Stimulated activated CD8-positive, alpha-beta memory T cell treated with anti-CD3 and anti-CD28 coated beads, Interleukin-15, amount 100 ng/mL, for 1 hour (primary cell): ENCODE results near the gene STEEP1.
"Not testable (repeated sequence)": the region's sequence is repeated elsewhere in the genome, so short reads cannot be mapped to it uniquely, and the experiment has no call there.

Source experiments
- DNase-seq: peaks from one replicate; pipeline ENCODE4 v3.0.0-alpha.2; 2020; ENCODE audit warnings: low read depth

STEEP1 gene

DNA sequence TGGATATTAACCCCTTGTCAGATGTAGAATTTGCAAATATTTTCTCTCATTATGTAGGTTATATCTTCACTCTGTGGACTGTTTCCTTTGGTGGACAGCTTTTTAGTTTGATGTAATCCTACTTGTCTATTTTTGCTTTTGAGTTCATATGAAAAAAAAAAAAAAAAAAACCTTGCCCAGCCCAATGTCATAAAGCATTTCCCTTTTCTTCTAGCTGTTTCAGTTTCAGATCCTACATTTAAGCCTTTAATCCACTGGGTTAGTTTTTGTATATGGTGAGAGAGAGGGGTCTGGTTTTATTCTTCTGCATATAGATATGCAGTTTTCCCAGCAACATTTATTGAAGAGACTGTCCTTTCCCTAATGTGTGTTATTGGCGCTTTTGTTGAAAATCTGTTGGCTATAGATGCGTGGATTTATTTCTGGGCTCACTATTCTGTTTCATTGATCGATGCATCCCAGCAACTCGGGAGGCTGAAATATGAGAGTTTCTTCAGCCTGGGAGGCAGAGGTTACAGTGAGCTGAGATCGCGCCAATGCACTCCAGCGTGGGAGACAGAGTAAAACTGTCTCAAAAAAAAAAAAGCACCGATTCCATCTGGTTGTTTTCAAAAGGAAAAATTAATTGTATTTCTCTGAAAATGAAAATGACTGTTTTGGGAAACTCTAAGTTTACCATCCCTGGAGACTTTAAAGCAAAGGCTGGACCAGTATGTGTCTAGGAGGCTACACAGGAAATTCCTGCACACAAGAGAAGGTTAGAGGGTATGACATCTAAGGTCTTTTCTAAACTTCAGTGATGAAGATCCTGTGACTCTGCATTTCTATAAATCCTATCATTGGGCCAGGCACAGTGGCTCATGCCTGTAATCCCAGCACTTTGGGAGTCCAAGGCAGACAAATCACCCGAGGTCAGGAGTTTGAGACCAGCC lies 35.6 kb downstream of the STEEP1 start:
- no peak for DNase-seq

DNA sequence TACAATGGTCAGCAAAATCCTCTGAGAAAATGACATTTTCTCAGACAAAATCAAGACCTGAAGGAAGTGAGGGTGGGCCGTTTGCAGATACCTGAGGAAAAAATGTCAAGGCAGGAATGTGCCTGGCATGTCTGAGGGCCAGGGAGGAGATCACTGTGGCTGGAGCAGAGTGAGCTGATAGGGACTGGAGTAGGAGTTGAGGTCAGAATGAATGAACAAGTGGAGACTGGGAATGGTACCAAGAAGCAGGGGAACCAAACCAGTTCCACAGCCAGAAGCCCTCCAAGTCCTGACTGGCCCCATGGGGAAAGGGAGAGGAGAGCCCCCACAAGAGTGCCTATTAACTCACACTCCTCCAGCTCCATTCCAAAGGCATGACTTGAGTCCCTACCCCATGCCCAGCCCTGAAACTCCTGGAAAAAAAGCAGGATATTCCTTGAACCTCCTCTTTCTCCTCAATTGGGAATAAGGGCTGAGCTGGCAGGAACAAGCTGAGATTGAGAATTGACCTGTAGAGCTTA lies 41.5 kb downstream of the STEEP1 start:
- DNase-seq, result no peak

- DNase-seq, result no peak
Measured at GRCh38 chrX:119521246-119521645, 44.0 kb downstream of the STEEP1 start.

- no peak for DNase-seq
Measured at GRCh38 chrX:119518371-119518770, 46.8 kb downstream of the STEEP1 start.

DNA sequence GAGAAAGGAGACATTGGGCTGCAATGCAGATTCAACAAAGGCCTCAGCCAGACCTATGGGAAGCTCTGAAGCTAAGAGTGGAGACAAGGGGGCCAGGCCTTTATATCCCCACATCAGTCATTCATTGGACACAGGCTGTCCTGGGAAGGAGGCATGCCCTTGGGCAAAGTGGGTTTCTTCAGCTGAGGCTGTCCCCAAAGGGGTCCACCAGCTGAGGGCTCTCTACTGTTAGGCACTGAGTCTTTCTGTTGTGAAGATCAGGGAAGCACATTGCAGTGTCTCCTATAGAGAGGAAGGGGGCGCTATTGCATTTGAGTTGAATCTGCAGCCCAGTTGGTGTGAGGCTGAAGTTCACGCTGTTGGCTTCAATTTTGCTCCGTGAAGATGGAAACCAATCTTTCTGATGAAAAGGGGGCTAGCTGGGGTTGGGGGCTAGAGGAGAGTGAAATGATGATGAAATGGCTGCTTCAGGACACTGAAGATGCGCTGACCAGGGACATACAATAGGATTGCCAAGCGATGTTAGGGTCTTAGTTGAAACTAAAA lies 49.0 kb downstream of the STEEP1 start:
- no peak for DNase-seq

DNA sequence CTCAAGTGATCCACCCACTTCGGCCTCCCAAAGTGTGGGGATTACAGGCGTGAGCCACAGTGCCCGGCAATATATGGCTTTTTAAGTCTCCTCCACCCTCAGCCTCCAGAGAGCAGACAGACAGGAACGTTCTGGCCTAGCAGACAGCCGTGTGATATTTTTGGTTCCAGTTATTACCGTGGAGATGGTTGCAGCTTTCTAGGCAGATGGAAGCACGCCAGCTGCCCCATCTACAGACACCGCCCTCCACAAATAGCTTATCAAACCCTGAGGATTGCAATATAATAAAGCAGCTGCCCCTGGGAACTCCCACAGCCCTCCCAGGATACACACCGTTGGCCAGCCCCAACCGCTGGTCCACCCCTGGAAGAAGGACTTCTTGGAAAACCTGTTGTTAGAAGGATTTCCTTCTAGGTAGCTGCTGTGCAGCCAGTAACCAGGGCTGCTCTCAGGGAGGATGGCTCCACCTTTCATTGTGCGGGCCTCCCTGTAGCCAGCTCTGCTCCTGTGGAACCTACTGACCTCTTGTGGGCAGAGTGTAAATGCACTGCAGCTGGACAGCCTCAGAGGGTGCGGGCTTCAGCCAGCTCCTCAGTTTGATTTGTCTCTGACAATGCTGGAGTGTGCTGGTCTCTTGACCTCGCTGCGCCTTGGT lies 52.9 kb downstream of the STEEP1 start:
- DNase-seq, result no peak

GRCh38 chrX:119507206-119507605 lies 58.0 kb downstream of the STEEP1 start:
- no peak for DNase-seq

DNA sequence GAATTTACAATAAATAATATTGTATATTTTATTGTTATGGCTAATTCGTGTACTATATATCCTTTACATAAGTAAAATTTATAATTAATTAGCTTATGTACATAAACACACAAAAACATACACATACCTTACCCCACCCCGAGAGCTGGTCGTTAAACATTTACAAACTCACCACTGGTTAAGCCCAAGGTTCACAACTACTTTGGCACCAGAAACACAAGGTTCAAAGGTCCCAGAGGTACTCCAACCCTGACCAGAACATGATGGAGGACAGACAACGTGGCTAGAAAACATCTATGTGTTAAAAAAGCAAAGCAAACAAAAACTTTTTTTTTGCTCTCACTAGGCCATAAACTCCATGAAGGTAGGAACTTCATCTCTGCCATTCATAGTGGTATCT lies 59.3 kb downstream of the STEEP1 start:
- DNase-seq, result no peak

DNA sequence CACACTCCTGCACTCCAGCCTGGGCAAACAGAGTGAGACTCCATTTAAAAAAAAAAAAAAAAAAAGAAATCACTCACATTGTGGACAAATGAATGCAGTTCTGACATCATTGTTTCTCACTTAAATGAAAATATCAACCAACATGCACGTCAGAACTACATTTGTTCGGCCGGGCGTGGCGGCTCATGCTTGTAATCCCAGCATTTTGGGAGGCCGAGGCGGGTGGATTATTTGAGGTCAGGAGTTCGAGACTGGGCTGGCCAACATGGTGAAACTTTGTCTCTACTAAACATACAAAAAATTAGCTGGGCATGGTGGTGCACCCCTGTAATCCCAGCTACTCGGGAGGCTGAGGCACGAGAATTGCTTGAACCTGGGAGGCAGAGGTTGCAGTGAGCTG lies 60.1 kb downstream of the STEEP1 start:
- DNase-seq, result not testable (repeated sequence)

- no peak for DNase-seq
Measured at GRCh38 chrX:119503484-119503861, 61.7 kb downstream of the STEEP1 start.

GRCh38 chrX:119502727-119503483 lies 62.3 kb downstream of the STEEP1 start:
- DNase-seq, result no peak

DNA sequence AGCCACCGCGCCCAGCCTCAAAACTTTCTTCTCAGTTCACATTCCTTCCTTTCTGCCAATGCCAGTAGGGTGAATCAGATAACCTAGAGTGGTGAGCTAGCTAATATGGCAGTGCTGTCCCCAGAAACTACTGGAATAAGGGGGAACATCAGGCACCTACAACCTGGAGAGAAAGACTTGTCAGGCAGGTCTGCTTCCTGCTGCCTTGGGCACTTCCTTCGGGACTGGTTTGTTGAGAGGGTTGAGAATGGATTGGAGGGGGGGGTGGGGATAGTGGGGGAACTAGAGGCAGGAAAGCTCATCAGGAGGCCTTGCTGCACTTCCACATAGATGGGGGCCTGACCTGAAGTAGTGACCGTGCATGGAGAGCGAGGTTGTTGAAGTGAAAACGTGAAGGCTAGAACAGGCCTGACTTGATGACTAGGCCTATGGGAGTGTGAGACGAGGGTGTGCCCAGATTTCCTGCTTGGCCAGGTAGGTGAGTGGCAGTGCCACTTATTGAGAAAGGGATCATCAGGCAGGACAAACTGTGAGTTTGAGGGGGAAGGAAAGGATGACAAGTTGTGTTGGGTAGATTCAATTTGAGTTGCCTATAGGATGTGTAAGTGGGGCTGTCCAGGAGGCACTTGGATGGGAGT lies 63.6 kb downstream of the STEEP1 start:
- no peak for DNase-seq

DNA sequence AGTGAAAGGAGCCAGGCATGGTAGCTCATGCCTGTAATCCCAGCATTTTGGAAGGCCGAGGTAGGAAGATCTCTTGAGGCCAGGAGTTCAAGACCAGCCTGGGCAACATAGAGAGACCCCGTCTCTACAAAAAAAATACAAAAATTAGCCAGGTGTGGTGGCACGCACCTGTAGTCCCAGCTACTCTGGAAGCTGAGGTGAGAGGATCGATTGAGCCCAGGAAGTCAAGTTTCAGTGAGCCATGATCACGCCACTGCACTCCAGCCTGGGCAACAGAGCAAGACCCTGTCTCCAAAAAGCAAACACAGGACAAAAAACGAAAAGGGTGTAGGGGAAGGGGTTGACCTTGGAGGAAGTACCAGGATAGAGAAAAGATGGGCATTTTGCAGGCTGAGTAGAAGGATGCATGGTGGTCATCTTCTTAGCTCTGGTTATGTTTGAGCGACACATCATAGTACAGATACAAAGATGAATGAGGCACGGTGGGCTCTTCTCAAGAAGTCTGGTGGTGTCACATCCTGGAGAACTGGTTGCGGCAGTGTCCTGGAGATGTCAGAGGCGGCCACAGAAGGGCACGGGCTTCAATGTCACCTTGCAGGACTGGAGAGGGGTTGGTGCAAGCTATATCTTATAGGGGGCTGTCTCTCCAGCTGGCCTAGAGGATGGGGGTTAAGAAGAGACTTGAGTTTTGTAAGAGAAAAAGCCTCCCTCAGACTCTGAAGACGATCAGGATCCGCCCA lies 65.0 kb downstream of the STEEP1 start:
- DNase-seq, result no peak

- no peak for DNase-seq
Measured at GRCh38 chrX:119497185-119497584, 68.0 kb downstream of the STEEP1 start.

DNA sequence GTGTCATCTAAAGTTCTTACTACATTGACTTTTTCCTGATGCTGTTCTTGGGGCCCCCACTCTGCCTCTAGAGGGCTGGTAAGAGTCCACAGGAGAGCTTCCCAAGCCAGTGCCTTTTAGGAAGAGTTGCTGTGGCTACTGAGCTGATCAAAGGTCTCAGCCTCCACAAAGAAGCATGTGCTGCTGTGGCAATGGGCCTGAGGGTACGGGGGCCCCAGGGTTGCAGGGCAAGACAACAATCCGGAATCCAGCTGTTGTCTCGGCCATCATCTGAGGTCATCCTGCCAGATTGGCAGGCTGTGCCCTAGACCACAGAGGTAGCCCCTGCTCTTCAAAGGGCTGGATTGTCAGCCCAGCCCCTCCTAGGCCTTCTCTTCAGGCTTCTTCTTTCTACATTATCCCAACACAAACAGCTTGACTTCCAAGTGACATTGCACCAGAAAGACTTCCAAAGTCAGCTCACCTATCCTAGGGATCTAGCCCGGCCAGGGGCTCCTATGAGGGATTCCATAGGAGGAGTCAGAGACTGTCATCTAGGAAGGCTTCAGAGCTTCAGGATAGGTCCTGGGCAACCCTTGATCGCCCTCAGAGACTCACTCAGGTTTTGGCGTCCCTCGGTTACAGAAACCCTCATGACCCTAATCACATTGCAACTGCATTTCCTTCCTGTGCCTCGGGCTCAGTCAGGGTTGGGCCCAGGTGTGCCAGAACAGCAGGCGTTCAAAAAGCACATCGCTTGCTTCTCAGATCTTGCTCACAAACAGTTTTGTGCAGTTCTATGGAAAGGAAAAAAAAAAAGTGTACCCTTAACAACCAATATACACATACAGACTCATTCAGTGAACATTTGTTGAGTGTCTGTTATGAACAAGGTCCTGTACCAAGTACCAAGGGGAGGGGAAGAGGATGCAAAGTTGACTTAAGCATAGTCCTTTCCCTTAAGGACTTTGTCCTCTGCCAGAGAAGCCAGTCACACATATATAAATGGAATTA lies 69.2 kb downstream of the STEEP1 start:
- DNase-seq, result no peak

- not testable (repeated sequence) for DNase-seq
Measured at GRCh38 chrX:119493851-119494495, 71.2 kb downstream of the STEEP1 start.

DNA sequence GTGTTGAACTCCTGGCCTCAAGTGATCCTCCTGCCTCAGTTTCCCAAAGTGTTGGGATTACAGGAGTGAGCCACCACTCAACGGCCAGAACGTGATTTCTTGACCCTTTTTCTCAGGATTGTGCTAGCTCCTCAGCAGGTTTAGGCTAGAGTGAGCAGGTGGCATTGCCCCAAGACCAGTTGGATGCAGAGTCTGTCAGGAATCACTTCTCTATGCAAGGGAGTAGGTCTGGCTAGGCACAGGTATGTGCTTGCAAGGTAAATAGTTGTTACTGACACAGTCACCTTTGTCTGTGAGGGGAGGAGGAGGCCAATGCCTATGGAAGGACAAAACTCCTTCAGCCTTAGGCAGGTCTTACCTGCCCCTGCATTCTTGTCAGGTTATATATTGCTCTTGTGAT lies 72.7 kb downstream of the STEEP1 start:
- DNase-seq, result no peak

DNA sequence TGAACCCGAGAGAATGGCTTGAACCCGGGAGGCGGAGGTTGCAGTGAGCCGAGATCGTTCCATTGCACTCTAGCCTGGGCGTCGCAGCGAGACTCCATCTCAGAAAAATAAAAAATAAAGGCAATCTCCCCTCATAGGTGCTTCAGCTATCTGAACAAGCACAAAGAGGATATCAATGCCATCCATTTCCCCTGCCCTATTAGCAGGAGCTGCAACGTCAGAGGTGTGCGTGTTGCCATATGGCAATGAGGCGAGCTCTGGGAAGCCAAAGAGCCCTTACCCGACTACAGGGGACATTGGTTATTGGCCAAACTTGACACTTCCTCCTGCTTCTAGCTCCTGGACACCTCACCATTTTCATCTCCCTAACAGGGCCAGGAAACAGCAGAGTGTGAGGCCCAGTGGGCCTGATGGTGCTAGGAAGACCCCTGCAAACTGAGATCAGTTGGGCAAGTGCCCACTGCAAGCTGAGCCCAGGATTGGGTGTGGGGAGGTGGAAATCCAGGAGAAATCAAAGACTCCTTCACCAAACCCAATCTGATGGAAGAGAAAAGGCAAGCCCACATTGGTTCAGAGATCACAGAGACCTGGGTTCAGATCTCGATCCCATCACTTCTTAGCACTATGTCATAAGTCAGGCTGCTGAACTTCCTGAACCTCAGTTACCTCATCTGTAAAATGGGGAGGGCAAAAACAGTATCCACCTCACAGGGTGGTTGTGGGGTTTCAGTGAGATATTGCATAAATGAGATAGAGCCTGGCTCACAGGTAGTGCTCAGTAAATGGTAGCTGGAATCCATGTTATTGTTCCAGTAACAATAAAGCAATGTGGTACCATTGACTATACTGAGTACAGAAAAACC lies 75.8 kb downstream of the STEEP1 start:
- DNase-seq, result no peak
